Panc1 (cell line): ENCODE data around the gene TCF20. TPM values are rescaled to one million over a fixed set of nuclear protein-coding genes. Genes with fewer than 3 reads are reported as not detected.

Experiments used
- ATAC-seq: fragments of 200-7000 bp; cut with Tn5 transposase; 2 replicates; pipeline ENCODE4 v1.9.1; 2020; ENCODE audit warnings: mild to moderate bottlenecking, moderate library complexity
- BruUV-seq: library from RNA; stranded (reverse); fragments of 400-500 nt; replicated peaks from 2 replicates; lab custom pipeline; 2021; lab: Mats Ljungman, UMichigan
- CTCF ChIA-PET: fragments of 300-600 bp; sonication (Branson Sonifier 250); formaldehyde crosslinking; loops from one replicate; lab custom pipeline; 2022; ENCODE audit warnings: antibody characterized with exemption; lab: Charles Lee
- POLR2A ChIA-PET: fragments of 300-600 bp; sonication (Branson Sonifier 250); formaldehyde crosslinking; loops from one replicate; lab custom pipeline; 2022; ENCODE audit warnings: antibody characterized with exemption; lab: Charles Lee
- DNase-seq: peaks from one replicate; pipeline ENCODE4 v3.0.0-alpha.2; 2010; ENCODE audit warnings: low read depth, low spot score
- H3K27ac ChIP-seq: 2 replicates; pipeline ENCODE4 v1.5.1; 2011; ENCODE audit warnings: mild to moderate bottlenecking, low read length, inconsistent platforms
- H3K27me3 ChIP-seq: fragments of 200-500 bp; sonication (Bioruptor generic); 2 replicates; pipeline ENCODE4 v1.6.0; 2014; ENCODE audit warnings: low read length, inconsistent platforms; ENCODE audit not compliant: control insufficient read depth, insufficient read depth
- H3K36me3 ChIP-seq: fragments of 200-500 bp; sonication (Bioruptor generic); 2 replicates; pipeline ENCODE4 v1.5.1; 2014; ENCODE audit warnings: inconsistent platforms, mild to moderate bottlenecking, low read length, moderate library complexity; ENCODE audit not compliant: control insufficient read depth, insufficient read depth
- H3K4me1 ChIP-seq: 2 replicates; pipeline ENCODE4 v1.5.1; 2011; ENCODE audit warnings: inconsistent platforms, mild to moderate bottlenecking, low read length, moderate library complexity; ENCODE audit not compliant: control insufficient read depth, insufficient read depth
- H3K4me3 ChIP-seq, 2 experiments: 2 replicates each; pipeline ENCODE4 v1.5.1; 2011 to 2012; ENCODE audit warnings: low read depth in 2 of 2, low read length in 2 of 2, mild to moderate bottlenecking in 2 of 2, inconsistent platforms in 1 of 2, moderate library complexity in 1 of 2
- H3K9me3 ChIP-seq: fragments of 200-500 bp; sonication (Bioruptor generic); 2 replicates; pipeline ENCODE4 v1.5.1; 2014; ENCODE audit warnings: low read depth, mild to moderate bottlenecking, inconsistent platforms, low read length, moderate library complexity; ENCODE audit not compliant: control insufficient read depth, insufficient read depth
- POLR2AphosphoS5 ChIP-seq: IDR thresholded peaks from 2 replicates; pipeline ENCODE4 v1.6.1; 2012; ENCODE audit warnings: mild to moderate bottlenecking, low read depth, low read length, moderate library complexity
- SIN3A ChIP-seq: IDR thresholded peaks from 2 replicates; pipeline ENCODE4 v1.6.1; 2012; ENCODE audit warnings: low read depth, mild to moderate bottlenecking, low read length, moderate library complexity, borderline replicate concordance; ENCODE audit not compliant: insufficient read depth
- TCF7L2 ChIP-seq: IDR thresholded peaks from 2 replicates; pipeline ENCODE4 v1.6.1; 2011; ENCODE audit warnings: mild to moderate bottlenecking, low read depth, low read length, inconsistent platforms
- in situ Hi-C: cut with HindIII; loops from 2 replicates; pipeline ENCODE4 v1.10.0; 2016; ENCODE audit warnings: low sequenced_read_pairs, low pct_unique_long_range_greater_than_20kb
- intact Hi-C: fragments of 100-400 bp; cut with micrococcal nuclease; formaldehyde crosslinking; loops from one replicate; pipeline ENCODE4 v1.10.0; 2022; ENCODE audit not compliant: unreplicated experiment
- total RNA-seq: library from RNA; stranded (reverse); gene quantifications from one replicate; pipeline ENCODE4 v1.2.1, GENCODE V29; 2021; ENCODE audit not compliant: unreplicated experiment
- TF ChIP-seq, protein P1 (sequence below), 2 experiments: IDR thresholded peaks; 2 replicates each; pipeline ENCODE4 v1.6.1; 2011 to 2012; ENCODE audit warnings: low read depth in 2 of 2, control low read depth in 1 of 2, low read length in 1 of 2, mild to moderate bottlenecking in 1 of 2, moderate library complexity in 1 of 2; ENCODE audit not compliant: insufficient read depth in 1 of 2
- TF ChIP-seq, protein P2 (sequence below): fragments of 450-650 bp; IDR thresholded peaks from 2 replicates; pipeline ENCODE4 v1.5.1; 2017; ENCODE audit warnings: mild to moderate bottlenecking

The TCF20 gene
- total RNA-seq, 1 experiment from 2014 or later, result 79.8 TPM

DNA sequence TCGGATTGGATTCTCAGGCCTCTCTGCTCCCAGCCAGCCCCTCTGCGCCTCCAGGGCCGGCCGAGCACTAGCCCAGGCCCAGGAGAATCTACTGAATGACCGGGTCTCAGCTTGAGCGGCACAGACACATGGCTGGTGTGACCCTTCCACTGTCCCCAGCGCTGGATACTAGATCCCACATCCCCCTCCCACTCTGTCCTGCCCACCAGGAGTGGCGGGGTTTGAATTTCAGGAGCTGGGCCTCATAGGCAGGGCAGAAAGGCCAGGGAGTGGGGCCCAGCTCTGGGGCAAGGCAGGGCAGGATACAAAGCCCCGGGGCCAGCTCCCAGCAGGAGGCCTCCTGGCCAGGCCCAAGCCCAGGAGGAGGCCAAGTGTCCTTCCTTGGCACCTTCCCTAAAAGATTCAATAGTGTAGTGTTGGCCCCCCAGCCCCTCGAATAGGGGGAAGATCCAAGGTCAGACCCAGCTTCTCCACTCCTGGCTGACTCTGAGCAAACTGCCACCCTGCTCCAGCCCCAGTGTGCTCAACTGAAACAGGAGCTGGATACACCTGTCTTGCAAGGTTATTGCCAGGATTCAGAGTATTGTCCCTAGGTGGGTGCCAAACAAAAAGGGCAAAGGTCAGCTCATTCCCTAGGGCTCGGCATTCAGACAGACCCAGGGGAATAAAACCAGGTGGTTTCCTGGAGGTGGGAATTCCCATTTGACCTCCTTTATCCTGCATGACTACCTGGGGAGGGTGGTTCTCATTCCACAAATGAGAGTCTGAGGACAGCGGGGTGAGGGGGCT is 22.5 kb upstream of the TCF20 start:
- H3K27ac ChIP-seq, result no peak overlapping the region
- ChIA-PET CTCF (no interaction called here), POLR2A (no interaction called here)
- no peak for TF ChIP-seq TCF7L2
- TF ChIP-seq, protein P1, sequence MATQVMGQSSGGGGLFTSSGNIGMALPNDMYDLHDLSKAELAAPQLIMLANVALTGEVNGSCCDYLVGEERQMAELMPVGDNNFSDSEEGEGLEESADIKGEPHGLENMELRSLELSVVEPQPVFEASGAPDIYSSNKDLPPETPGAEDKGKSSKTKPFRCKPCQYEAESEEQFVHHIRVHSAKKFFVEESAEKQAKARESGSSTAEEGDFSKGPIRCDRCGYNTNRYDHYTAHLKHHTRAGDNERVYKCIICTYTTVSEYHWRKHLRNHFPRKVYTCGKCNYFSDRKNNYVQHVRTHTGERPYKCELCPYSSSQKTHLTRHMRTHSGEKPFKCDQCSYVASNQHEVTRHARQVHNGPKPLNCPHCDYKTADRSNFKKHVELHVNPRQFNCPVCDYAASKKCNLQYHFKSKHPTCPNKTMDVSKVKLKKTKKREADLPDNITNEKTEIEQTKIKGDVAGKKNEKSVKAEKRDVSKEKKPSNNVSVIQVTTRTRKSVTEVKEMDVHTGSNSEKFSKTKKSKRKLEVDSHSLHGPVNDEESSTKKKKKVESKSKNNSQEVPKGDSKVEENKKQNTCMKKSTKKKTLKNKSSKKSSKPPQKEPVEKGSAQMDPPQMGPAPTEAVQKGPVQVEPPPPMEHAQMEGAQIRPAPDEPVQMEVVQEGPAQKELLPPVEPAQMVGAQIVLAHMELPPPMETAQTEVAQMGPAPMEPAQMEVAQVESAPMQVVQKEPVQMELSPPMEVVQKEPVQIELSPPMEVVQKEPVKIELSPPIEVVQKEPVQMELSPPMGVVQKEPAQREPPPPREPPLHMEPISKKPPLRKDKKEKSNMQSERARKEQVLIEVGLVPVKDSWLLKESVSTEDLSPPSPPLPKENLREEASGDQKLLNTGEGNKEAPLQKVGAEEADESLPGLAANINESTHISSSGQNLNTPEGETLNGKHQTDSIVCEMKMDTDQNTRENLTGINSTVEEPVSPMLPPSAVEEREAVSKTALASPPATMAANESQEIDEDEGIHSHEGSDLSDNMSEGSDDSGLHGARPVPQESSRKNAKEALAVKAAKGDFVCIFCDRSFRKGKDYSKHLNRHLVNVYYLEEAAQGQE (IDR thresholded peaks at IDR 0.05; ENCODE audit: insufficient read depth in 1 of 2, low read depth in 2 of 2, low read length in 1 of 2), result no peak
- TF ChIP-seq, protein P2, sequence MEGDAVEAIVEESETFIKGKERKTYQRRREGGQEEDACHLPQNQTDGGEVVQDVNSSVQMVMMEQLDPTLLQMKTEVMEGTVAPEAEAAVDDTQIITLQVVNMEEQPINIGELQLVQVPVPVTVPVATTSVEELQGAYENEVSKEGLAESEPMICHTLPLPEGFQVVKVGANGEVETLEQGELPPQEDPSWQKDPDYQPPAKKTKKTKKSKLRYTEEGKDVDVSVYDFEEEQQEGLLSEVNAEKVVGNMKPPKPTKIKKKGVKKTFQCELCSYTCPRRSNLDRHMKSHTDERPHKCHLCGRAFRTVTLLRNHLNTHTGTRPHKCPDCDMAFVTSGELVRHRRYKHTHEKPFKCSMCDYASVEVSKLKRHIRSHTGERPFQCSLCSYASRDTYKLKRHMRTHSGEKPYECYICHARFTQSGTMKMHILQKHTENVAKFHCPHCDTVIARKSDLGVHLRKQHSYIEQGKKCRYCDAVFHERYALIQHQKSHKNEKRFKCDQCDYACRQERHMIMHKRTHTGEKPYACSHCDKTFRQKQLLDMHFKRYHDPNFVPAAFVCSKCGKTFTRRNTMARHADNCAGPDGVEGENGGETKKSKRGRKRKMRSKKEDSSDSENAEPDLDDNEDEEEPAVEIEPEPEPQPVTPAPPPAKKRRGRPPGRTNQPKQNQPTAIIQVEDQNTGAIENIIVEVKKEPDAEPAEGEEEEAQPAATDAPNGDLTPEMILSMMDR, result no peak
- TF ChIP-seq SIN3A, result no peak
- TF ChIP-seq POLR2AphosphoS5, result no peak
- in situ Hi-C loops (no loop called here), intact Hi-C loops (no loop called here)
- ATAC-seq (no peak), DNase-seq (no peak)
- no peak overlapping the region for H3K4me3 ChIP-seq
- H3K27me3 ChIP-seq, result no peaks in the 10 kb centered on the region
- no TSS peak for BruUV-seq
- H3K36me3 ChIP-seq, result no peaks in the 10 kb centered on the region
- H3K4me1 ChIP-seq, result peaks cover 4% of the 10 kb centered on the region; the same call in 1 of the 2 replicates
- no peaks in the 10 kb centered on the region for H3K9me3 ChIP-seq

GRCh38 chr22:42291287-42291686 is 20.8 kb upstream of the TCF20 start:
- in situ Hi-C loops, result no loop called here
- ATAC-seq (no peak), DNase-seq (no peak)
- ChIA-PET POLR2A (no interaction called here), CTCF (no interaction called here)
- no peaks in the 10 kb centered on the region for H3K36me3 ChIP-seq
- no peaks in the 10 kb centered on the region for H3K9me3 ChIP-seq
- H3K27ac ChIP-seq, result no peak overlapping the region
- no peak for TF ChIP-seq TCF7L2
- TF ChIP-seq, protein P2, result no peak
- TF ChIP-seq, protein P1 (IDR thresholded peaks at IDR 0.05; ENCODE audit: insufficient read depth in 1 of 2, low read depth in 2 of 2, low read length in 1 of 2), result no peak
- no TSS peak for BruUV-seq
- no peak overlapping the region for H3K4me3 ChIP-seq
- H3K27me3 ChIP-seq, result no peaks in the 10 kb centered on the region
- intact Hi-C loops, result no loop called here
- no peaks in the 10 kb centered on the region for H3K4me1 ChIP-seq
